Prostate gland (tissue), 2 donors: ENCODE data around the gene HOXA1.

Experiments
- CTCF ChIP-seq, 4 experiments: fragments of 200-600 bp in 2 of 4; fragments of 450-650 bp in 2 of 4; sonication (generic) in 2 of 4; IDR thresholded peaks; 1 replicate in 3 of 4; 2 replicates in 1 of 4; pipeline ENCODE4 v1.5.1; 2016 to 2019; ENCODE audit warnings: antibody characterized with exemption in 4 of 4, mild to moderate bottlenecking in 2 of 4, moderate library complexity in 2 of 4
- POLR2A ChIP-seq: fragments of 450-650 bp; IDR thresholded peaks from one replicate; pipeline ENCODE4 v1.6.1; 2016; ENCODE audit warnings: antibody characterized with exemption, mild to moderate bottlenecking
- POLR2AphosphoS5 ChIP-seq: sonication (generic); formaldehyde crosslinking; IDR thresholded peaks from one replicate; pipeline ENCODE4 v1.6.1; 2017; ENCODE audit warnings: antibody characterized with exemption

- TF ChIP-seq CTCF (IDR thresholded peaks at IDR 0.05) (no peak), POLR2A (no peak), POLR2AphosphoS5 (no peak)
These were observed 10.5 kb upstream of the HOXA1 start for GRCh38 chr7:27106181-27106900.
